Activated CD8-positive, alpha-beta memory T cell treated with anti-CD3 and anti-CD28 coated beads, Interleukin-2, amount 50 U/mL, for 24 hours (primary cell): ENCODE data around the gene APMAP.

ENCODE experiments used
- DNase-seq: peaks from one replicate; pipeline ENCODE4 v3.0.0-alpha.2; 2020; ENCODE audit errors: extremely low read depth

APMAP gene, protein sequence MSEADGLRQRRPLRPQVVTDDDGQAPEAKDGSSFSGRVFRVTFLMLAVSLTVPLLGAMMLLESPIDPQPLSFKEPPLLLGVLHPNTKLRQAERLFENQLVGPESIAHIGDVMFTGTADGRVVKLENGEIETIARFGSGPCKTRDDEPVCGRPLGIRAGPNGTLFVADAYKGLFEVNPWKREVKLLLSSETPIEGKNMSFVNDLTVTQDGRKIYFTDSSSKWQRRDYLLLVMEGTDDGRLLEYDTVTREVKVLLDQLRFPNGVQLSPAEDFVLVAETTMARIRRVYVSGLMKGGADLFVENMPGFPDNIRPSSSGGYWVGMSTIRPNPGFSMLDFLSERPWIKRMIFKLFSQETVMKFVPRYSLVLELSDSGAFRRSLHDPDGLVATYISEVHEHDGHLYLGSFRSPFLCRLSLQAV

DNA sequence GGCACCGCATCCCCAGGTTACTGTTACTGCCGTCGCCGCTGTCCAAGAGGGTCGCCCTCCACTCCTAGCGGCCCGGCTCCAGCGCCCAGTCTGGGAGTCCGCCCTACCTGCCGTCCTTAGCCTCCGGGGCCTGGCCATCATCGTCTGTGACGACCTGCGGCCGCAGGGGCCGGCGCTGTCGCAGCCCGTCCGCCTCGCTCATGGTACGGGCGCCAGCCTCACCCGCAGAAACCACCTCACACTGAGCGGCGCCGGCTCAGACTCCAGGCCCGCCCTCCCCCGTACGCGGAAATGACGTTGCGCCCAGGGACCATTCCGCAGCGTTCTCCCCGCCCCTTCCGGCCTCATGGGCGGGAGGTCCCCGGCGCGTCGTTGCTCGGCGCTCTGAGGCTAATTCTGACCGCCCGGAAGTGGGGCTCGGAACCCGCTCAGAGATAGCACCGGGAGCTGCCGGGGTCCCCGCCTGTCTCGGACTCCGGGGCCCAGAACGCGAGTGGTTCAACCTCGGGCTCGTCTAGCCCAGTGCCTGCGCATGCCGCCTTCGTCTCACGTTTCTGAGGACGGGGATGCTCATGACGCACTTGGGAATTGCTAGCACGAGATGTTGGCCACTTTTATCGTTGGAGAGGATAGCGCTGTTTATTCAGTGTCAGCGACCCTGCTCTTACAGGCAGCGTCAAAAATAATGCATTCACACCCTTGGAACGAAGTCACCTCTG is at the start of gene APMAP:
APMAP (minus strand) TSS at position 265 of the 719 bp plus-strand sequence; CDS start at position 202, 63 bp downstream.
- DNase-seq, result peak; percentile 89

- no peak for DNase-seq
Observed at GRCh38 chr20:25041813-25042530, 49.4 kb upstream of the APMAP start.

DNA sequence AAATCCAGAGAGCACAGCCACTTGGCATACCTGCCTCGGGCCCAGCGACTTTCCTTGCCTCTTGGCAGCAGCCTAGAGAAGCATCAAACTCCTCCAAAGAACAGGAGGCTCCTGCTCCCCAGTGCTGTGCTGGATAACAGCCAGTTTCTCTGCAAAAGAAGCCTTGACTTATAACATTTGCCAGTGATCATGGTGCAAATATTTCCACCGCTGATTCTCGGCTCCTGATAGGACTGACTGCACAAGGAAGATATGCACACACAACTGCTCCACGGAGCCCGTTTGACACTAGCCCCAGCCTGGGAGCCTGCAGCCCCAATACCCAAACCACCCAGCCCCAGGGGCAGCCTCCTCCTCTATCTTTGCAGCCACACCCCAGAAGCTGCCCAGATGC is 47.9 kb upstream of the APMAP start:
- no peak for DNase-seq

DNA sequence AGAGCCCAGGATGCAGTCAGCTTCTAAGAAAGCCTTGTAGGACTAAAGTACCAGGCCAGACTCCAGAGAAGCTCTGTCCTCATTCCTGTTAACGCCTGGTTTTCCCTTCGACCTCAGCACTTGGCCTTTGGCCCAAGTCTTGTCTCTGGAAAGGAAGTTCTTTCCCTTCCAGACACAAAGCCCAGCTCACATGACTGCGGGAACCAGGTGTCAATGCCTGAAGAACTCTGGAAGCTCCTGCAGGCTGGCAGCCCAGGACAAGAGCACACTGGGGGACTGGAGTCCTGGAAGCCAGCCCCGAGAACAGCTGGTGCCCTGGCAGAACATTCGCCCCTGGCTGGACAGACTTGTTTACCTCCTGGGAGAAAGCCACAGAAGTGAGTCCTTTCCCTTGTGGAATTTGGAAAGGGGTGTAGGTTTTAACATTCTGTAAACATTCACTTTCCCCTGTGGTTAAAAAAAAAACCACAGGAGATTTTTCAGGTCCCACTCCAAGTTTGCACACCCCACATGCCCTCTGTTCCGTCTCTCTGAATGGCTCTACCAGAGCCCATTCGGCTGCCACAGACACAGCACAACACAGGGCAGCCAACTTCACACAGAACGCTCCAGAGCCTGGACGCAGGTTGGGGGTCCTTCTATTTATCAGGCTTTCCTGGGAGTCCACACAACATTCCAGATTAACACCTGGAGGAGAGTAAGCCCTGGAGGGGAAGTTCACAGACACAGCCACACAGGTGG is 47.3 kb upstream of the APMAP start:
- no peak for DNase-seq

DNA sequence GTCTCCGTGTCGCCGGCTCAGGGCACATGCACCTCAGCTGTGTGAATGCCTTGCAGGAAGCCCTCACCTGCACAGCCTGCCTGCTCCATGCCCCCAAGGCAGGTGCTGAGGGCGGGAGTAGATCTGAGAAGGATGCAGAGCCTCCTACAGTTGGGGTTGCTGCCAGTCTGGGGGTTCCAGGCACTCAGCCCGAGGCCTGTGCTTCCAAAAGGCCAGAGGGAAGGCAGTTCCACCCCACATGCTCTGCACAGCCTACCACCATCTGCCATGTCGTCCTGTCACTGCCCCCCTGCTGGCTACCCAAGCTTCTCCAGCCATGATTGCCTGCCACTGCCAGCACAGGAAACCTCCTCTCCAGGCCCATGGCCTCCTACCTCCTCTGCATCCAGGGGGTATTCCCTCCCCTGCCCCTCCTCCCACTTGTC is 46.1 kb upstream of the APMAP start:
- no peak for DNase-seq

DNA sequence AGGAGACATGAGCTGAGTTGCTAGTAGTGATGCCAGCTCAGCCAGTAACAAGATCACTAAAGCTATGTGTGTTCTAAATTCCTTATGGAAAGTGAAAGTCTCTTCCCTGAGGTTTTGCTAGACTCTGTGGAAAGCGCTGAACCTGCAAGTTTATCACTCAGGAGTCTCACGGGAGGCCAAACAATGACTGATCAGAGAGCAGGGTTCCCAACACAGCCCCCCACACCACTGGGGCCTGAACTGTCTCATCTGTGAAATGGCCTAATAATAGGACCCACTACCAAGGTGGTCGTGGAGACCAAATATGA is 45.5 kb upstream of the APMAP start:
- DNase-seq, result no peak

DNA sequence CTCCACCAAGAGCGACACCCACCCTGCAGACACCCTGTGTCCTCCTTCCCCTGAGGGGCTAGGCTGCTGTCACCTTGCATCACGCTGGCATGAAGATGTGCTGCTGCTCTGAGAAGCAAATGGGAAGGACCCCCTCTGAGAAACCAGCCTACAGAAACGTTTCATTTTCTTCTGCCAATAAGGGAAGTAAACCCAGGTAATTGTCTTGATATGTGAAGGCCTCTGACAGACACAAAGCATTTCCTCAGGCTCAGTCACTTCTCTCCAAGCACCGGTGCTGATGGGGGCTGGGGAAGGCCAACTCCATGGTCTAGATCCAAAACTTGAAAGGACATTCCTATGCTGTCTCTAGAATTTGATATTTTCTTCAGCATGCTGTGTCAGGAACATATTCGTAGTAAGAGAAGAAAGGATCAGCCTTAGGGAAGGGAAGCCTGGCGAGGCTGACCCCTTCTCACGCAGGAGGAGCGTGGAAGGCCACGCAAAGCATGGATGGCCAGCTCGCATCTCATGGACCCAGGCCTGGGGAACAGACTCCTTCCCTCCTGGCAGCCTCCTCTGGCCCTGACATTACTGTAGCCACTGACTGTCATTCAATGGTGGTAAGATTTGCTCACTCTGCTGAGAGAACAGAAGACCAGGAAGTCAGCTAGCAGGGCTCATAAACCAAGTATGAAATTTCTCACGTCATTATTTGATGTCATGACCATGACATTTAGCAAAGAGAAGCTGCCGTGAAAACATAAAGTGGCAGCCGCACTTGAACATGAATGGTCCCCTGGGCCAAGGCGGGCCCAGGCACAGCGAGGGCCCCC is 44.9 kb upstream of the APMAP start:
- DNase-seq, result no peak

- DNase-seq, result no peak
Observed at GRCh38 chr20:25036331-25036936, 43.9 kb upstream of the APMAP start.

- no peak for DNase-seq
Observed at GRCh38 chr20:25035921-25036320, 43.4 kb upstream of the APMAP start.

GRCh38 chr20:25033924-25034300 is 41.4 kb upstream of the APMAP start:
- no peak for DNase-seq

GRCh38 chr20:25033265-25033923 is 40.8 kb upstream of the APMAP start:
- no peak for DNase-seq

- no peak for DNase-seq
Observed at GRCh38 chr20:25032478-25033264, 40.1 kb upstream of the APMAP start.

DNA sequence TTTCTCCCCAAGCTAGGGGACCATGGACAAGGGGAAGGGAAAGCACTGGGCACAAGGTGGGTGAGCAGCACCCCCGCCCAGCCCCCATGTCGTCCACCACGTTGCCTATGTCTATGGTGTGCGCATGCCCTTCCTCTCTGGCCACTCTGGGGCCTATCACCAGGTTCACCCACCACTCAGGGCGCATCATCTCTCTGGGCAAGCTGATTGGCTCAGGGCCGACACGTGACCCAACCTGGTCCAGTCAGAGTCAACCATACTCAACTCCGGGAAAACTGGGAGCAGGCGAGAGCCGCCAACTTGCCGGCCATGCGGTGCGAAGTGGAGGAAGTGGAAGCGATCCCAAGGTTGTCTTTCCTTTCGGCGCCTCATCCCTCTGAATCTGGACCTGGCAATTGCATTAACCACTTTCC is 39.5 kb upstream of the APMAP start:
- DNase-seq, result no peak

DNA sequence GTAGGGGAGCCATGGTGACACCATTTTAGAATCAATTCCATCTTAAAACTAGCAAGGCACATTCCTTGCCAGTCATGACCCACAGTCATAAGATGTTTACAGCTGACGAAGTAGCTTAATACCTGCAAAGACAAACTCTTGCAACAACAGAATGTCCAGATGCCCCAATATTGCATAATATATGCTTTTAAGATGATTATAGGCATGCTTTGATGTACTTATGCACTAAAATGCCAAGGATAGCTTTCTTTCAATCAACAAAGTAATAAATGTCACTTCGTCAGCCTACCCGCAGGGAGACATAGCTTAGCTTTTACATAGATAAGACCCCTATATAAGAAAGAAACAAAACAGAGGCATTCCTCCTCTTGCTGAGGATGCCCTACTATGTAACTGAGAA is 38.7 kb upstream of the APMAP start:
- no peak for DNase-seq

DNA sequence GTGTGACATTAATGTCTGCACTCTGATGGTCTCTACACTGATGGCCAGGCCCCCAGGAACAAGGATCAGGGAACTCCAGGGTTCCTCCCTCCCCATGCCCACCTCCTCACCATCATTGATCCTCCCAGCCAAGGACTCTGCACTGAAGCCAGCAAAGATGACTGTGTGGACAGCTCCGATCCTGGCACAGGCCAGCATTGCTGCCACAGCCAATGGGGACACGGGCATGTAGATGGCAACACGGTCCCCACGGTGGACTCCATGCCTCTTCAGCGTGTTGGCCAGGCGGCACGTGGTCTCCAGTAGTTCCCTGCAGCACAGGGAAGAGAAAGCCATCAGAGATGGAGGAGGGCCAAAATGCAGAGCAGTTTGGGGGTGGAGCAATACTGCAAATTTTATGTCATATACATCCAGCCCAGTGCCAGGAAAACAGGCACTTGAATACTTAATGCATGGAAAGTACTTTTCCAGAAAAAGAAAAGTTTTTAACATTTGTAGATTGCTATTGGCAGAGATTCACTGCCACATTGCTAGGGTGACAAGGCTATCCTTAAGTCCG is 38.2 kb upstream of the APMAP start:
- no peak for DNase-seq

DNA sequence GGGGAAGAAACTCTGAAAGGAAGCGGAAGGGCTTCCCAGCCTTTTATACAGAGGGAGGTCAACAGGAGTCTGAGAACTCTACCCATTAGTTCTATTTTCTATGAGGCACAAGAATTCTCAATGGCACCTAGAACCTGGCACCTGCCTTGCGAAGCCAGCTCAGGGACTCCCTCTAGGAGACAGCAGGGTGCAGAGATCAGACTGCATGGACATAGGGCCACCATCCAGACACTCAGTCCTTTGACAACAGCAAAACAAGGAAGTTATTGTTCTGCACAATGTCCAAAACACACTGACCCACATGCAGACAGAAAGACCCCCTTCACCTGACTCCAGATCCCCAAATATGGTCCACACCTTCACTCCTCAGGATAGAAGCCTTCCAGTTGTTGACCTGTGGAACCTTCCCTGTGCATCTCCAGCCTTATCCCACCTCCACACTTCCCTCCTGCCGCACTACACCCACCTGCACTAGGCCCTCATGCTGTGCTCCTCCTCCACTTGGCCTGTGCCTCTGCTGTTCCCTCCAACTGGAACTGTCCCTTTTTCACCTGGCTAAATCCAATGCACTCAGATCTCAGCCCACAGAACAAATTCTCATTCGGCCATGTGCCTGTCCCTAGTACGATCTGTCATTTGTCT is 37.6 kb upstream of the APMAP start:
- DNase-seq, result no peak

GRCh38 chr20:25025986-25026605 is 33.5 kb upstream of the APMAP start:
- no peak for DNase-seq
